ENCODE results near the gene HMG20A. TPM values are rescaled to one million over a fixed set of nuclear protein-coding genes. Genes with fewer than 3 reads are reported as not detected.

The HMG20A gene
- total RNA-seq, 4 donors from 2014 or later: 20.7 to 42.2 (median 31.2) TPM

DNA sequence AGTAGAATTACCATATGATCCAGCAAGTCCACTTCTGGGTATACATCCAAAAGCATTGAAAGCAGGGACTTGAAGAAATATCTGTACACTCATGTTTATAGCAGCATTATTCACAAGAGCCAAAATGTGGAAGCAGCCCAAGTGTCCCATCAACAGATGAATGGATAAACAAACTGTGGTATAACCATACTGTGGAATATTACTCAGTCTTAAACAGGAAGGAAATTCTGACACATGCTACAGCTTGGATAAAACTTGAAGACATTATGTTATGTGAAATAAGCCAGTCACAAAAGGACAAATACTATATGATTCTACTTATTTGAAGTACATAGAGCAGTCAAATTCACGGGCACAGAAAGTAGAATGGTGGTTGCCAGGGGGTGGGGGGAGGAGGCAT lies 91.2 kb downstream of the HMG20A start:
- no peaks in the 10 kb centered on the region for H3K27me3 ChIP-seq
- TF ChIP-seq POLR2AphosphoS5 (IDR thresholded peaks at IDR 0.05): no peak
- TF ChIP-seq, protein P1, sequence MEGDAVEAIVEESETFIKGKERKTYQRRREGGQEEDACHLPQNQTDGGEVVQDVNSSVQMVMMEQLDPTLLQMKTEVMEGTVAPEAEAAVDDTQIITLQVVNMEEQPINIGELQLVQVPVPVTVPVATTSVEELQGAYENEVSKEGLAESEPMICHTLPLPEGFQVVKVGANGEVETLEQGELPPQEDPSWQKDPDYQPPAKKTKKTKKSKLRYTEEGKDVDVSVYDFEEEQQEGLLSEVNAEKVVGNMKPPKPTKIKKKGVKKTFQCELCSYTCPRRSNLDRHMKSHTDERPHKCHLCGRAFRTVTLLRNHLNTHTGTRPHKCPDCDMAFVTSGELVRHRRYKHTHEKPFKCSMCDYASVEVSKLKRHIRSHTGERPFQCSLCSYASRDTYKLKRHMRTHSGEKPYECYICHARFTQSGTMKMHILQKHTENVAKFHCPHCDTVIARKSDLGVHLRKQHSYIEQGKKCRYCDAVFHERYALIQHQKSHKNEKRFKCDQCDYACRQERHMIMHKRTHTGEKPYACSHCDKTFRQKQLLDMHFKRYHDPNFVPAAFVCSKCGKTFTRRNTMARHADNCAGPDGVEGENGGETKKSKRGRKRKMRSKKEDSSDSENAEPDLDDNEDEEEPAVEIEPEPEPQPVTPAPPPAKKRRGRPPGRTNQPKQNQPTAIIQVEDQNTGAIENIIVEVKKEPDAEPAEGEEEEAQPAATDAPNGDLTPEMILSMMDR (IDR thresholded peaks at IDR 0.05): no peak
- TF ChIP-seq POLR2A (IDR thresholded peaks at IDR 0.05; ENCODE audit: low read depth): no peak
- no peak for TF ChIP-seq EP300 (IDR thresholded peaks at IDR 0.05)
- DNase-seq (ENCODE audit: extremely low spot score): no peak
- no peaks in the 10 kb centered on the region for H3K36me3 ChIP-seq
- H3K4me3 ChIP-seq: no peak overlapping the region
- H3K9me3 ChIP-seq: peaks cover 0 to 6% (median 0%) of the 10 kb centered on the region in 4 donors
- H3K27ac ChIP-seq (replicated peaks in 1 of 4): no peak overlapping the region
- H3K4me1 ChIP-seq: peaks cover 28 to 44% (median 33%) of the 10 kb centered on the region in 4 donors
- intact Hi-C loops (cut with DNase I): no loop called here
- 100% methylated on average over 1 of the region's 1 CpG for WGBS

DNA sequence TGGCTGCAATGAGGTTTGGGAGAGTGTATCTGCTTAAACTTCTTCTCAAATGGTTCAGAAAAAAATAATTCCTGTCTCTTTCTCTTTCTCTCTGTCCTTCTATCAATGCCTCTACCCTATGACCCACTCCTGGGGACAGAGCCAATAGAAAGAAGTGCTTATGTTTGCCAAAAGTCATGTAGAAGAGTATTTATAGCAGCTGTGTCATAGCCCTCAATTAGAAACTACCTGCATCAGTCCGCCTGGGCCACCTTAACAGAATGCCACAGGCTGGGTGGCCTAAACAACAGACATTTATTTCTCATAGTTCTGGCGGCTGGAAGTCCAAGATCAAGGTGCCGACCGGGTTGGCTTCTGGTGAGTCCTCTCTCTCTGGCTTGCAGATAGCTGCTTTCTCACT lies 92.5 kb downstream of the HMG20A start:
- Histone ChIP-seq H3K27me3 (no peaks in the 10 kb centered on the region), H3K4me3 (no peak overlapping the region), H3K4me1 (peaks cover 15 to 31% (median 19%) of the 10 kb centered on the region in 4 donors), H3K36me3 (no peaks in the 10 kb centered on the region), H3K27ac (replicated peaks in 1 of 4) (no peak overlapping the region), H3K9me3 (peaks cover 0 to 6% (median 0%) of the 10 kb centered on the region in 4 donors)
- WGBS: 90% methylated on average over 4 of the region's 4 CpGs
- no peak for DNase-seq (ENCODE audit: extremely low spot score)
- intact Hi-C loops (cut with DNase I): no loop called here
- TF ChIP-seq EP300 (IDR thresholded peaks at IDR 0.05) (no peak), POLR2AphosphoS5 (IDR thresholded peaks at IDR 0.05) (no peak)

DNA sequence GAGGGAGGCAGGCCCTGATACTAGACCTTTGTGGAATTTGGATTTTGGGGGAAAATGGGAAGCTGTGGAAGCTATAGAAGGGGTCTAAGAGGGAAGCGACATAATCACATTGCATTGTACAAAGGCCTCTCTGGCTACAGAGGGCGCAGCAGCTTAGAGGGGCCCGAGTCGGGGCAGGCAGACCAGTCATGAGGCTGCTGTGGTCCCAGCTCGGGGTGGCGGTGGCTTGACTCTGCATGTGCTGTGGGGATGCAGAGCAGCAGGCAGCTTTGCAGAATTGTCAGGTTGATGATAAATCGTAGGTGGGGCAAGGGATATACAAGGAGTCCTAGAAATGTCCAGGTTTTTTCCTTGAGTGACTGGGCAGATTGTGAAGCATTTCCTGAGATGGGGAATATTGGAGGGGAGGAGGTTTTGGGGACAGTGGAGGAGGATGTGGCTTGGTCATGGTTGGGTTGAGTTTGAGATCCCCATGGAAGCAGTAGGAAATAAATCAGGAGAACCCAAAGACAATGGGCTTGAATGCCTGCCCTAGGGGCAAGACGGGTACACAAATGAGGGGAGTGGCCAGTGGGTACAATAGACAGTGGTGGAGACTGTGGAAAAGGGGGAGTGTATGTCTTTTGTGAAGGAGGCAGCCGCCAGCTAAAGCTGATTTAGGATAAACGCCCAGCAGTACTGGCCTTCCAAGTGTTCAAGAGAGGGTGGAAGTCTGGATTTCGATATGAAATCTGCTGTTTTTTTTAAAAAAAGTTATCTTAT lies 94.1 kb downstream of the HMG20A start:
- Histone ChIP-seq H3K27me3 (no peaks in the 10 kb centered on the region), H3K4me1 (peaks cover 3 to 15% (median 7%) of the 10 kb centered on the region in 4 donors), H3K4me3 (no peak overlapping the region), H3K27ac (replicated peaks in 1 of 4) (no peak overlapping the region), H3K9me3 (peaks cover 0 to 6% (median 0%) of the 10 kb centered on the region in 4 donors), H3K36me3 (no peaks in the 10 kb centered on the region)
- TF ChIP-seq, protein P1 (IDR thresholded peaks at IDR 0.05): no peak
- TF ChIP-seq EP300 (IDR thresholded peaks at IDR 0.05): no peak
- TF ChIP-seq POLR2A (IDR thresholded peaks at IDR 0.05; ENCODE audit: low read depth): no peak
- TF ChIP-seq POLR2AphosphoS5 (IDR thresholded peaks at IDR 0.05): no peak
- intact Hi-C loops (cut with DNase I): no loop called here
- WGBS: 84% methylated on average over 11 of the region's 11 CpGs
- DNase-seq (ENCODE audit: extremely low spot score): no peak

DNA sequence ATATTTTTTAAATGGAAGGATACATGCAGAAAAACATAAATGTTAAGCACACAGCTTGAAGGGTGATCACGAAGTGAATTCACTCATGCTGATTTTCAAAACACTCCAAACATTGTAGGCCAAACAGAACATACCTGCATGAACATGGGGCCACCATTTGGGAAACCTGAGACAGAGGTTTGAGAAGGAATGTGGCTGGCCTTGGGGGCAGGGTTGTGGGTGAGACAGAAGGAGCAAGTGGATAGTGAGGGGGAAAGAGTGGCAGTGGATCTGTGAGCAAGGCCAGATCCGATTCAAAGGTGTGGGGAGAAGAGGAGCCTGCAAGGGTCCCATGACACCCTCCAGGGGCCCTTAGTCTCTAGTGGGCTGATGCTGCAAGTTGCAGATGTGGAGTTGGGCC lies 94.9 kb downstream of the HMG20A start:
- no peaks in the 10 kb centered on the region for H3K27me3 ChIP-seq
- 97% methylated on average over 2 of the region's 2 CpGs for WGBS
- H3K27ac ChIP-seq (replicated peaks in 1 of 4): no peak overlapping the region
- H3K4me3 ChIP-seq: no peak overlapping the region
- no peak for TF ChIP-seq POLR2AphosphoS5 (IDR thresholded peaks at IDR 0.05)
- TF ChIP-seq, protein P1 (IDR thresholded peaks at IDR 0.05): no peak
- no peak for TF ChIP-seq POLR2A (IDR thresholded peaks at IDR 0.05; ENCODE audit: low read depth)
- no peak for TF ChIP-seq EP300 (IDR thresholded peaks at IDR 0.05)
- H3K9me3 ChIP-seq: peaks cover 0 to 6% (median 0%) of the 10 kb centered on the region in 4 donors
- peaks cover 0 to 7% (median under 1%) of the 10 kb centered on the region in 4 donors for H3K4me1 ChIP-seq
- intact Hi-C loops (cut with DNase I): no loop called here
- no peaks in the 10 kb centered on the region for H3K36me3 ChIP-seq
- DNase-seq (ENCODE audit: extremely low spot score): no peak

DNA sequence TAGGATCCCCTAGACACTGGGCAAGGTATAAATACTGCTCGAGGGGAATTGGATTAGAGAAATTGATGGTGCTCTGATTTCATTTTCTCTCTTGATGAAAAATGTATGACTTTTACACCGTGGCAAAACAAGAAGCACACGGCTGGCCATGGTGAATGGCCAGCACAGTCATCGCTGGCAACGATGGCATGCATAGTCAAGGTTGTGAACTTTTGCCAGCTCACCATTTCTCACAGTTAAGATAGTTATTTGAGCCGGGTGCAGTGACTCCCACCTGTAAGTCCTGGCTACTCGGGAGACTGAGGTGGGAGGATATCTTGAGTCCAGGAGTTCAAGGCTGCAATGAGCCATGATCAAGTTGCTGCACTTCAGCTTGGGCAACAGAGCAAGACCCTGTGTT lies 95.4 kb downstream of the HMG20A start:
- 97% methylated on average over 7 of the region's 7 CpGs for WGBS
- TF ChIP-seq POLR2A (IDR thresholded peaks at IDR 0.05; ENCODE audit: low read depth) (no peak), POLR2AphosphoS5 (IDR thresholded peaks at IDR 0.05) (no peak), EP300 (IDR thresholded peaks at IDR 0.05) (no peak)
- TF ChIP-seq, protein P1 (IDR thresholded peaks at IDR 0.05): no peak
- no peak overlapping the region for H3K4me3 ChIP-seq
- no peak overlapping the region for H3K27ac ChIP-seq (replicated peaks in 1 of 4)
- H3K36me3 ChIP-seq: no peaks in the 10 kb centered on the region
- H3K4me1 ChIP-seq: peaks cover 0 to 2% (median 0%) of the 10 kb centered on the region in 4 donors
- peaks cover 0 to 6% (median 0%) of the 10 kb centered on the region in 4 donors for H3K9me3 ChIP-seq
- H3K27me3 ChIP-seq: no peaks in the 10 kb centered on the region
- no peak for DNase-seq (ENCODE audit: extremely low spot score)
- intact Hi-C loops (cut with DNase I): no loop called here
